ENCODE data around the gene RPS25. TPM values are rescaled to one million over a fixed set of nuclear protein-coding genes. Genes with fewer than 3 reads are reported as not detected.
A peak's percentile ranks its signal among the peaks of the same experiment; 100 is the strongest.
"Not testable (repeated sequence)": the region's sequence is repeated elsewhere in the genome, so short reads cannot be mapped to it uniquely, and the experiment has no call there.

Gene RPS25
- total RNA-seq, 1 donor from 2014 or later, result 673 TPM

- no peak for DNase-seq
- no peak overlapping the region for H3K27ac Mint-ChIP-seq (ENCODE audit: unreplicated experiment)
- H3K4me3 Mint-ChIP-seq (ENCODE audit: unreplicated experiment), result no peak overlapping the region
- H3K4me1 Mint-ChIP-seq (ENCODE audit: low read depth, unreplicated experiment), result peaks cover 13% of the 10 kb centered on the region
- TF ChIP-seq CTCF (IDR thresholded peaks at IDR 0.05; ENCODE audit: partially characterized antibody, unreplicated experiment), result no peak
- no peaks in the 10 kb centered on the region for H3K36me3 Mint-ChIP-seq (ENCODE audit: unreplicated experiment)
- peaks cover 3% of the 10 kb centered on the region for H3K9me3 Mint-ChIP-seq (ENCODE audit: unreplicated experiment)
- H3K27me3 Mint-ChIP-seq (ENCODE audit: unreplicated experiment), result peaks cover 2% of the 10 kb centered on the region
Measured at GRCh38 chr11:119024430-119025098, 6.4 kb upstream of the RPS25 start.

- H3K27ac Mint-ChIP-seq (ENCODE audit: unreplicated experiment), result no peak overlapping the region
Measured at GRCh38 chr11:119023741-119024140, 5.6 kb upstream of the RPS25 start.

GRCh38 chr11:119021631-119022030, 3.5 kb upstream of the RPS25 start:
- peaks cover 9% of the 10 kb centered on the region for H3K4me1 Mint-ChIP-seq (ENCODE audit: low read depth, unreplicated experiment)
- peaks cover 6% of the 10 kb centered on the region for H3K27me3 Mint-ChIP-seq (ENCODE audit: unreplicated experiment)
- TF ChIP-seq CTCF (IDR thresholded peaks at IDR 0.05; ENCODE audit: partially characterized antibody, unreplicated experiment), result no peak
- H3K9me3 Mint-ChIP-seq (ENCODE audit: unreplicated experiment), result peaks cover 10% of the 10 kb centered on the region
- peak overlapping the region; percentile 49 for H3K4me3 Mint-ChIP-seq (ENCODE audit: unreplicated experiment)
- no peak overlapping the region for H3K27ac Mint-ChIP-seq (ENCODE audit: unreplicated experiment)
- DNase-seq, result no peak
- H3K36me3 Mint-ChIP-seq (ENCODE audit: unreplicated experiment), result peaks cover 4% of the 10 kb centered on the region

More at GRCh38 chr11:119023741-119024140, 5.6 kb upstream of the RPS25 start:
- H3K9me3 Mint-ChIP-seq (ENCODE audit: unreplicated experiment), result peaks cover 3% of the 10 kb centered on the region
- no peak for DNase-seq
- no peak overlapping the region for H3K4me3 Mint-ChIP-seq (ENCODE audit: unreplicated experiment)
- peaks cover 5% of the 10 kb centered on the region for H3K4me1 Mint-ChIP-seq (ENCODE audit: low read depth, unreplicated experiment)
- peaks cover 1% of the 10 kb centered on the region for H3K27me3 Mint-ChIP-seq (ENCODE audit: unreplicated experiment)
- no peaks in the 10 kb centered on the region for H3K36me3 Mint-ChIP-seq (ENCODE audit: unreplicated experiment)
- TF ChIP-seq CTCF (IDR thresholded peaks at IDR 0.05; ENCODE audit: partially characterized antibody, unreplicated experiment), result no peak

- H3K4me1 Mint-ChIP-seq (ENCODE audit: low read depth, unreplicated experiment), result peaks cover 9% of the 10 kb centered on the region
Measured at GRCh38 chr11:119019996-119020395, 1.9 kb upstream of the RPS25 start.

GRCh38 chr11:119017377-119017776, 766 bp downstream of the RPS25 start:
- not testable (repeated sequence) for H3K36me3 Mint-ChIP-seq (ENCODE audit: unreplicated experiment)
- peak overlapping the region; percentile 91 for H3K27ac Mint-ChIP-seq (ENCODE audit: unreplicated experiment)

More at GRCh38 chr11:119019996-119020395, 1.9 kb upstream of the RPS25 start:
- Mint-ChIP-seq H3K4me3 (ENCODE audit: unreplicated experiment) (peak overlapping the region; percentile 99), H3K9me3 (ENCODE audit: unreplicated experiment) (peaks cover 10% of the 10 kb centered on the region), H3K27ac (ENCODE audit: unreplicated experiment) (peak overlapping the region; percentile 91), H3K36me3 (ENCODE audit: unreplicated experiment) (peaks cover 4% of the 10 kb centered on the region), H3K27me3 (ENCODE audit: unreplicated experiment) (peaks cover 6% of the 10 kb centered on the region)
- no peak for DNase-seq
- no peak for TF ChIP-seq CTCF (IDR thresholded peaks at IDR 0.05; ENCODE audit: partially characterized antibody, unreplicated experiment)

More at GRCh38 chr11:119017377-119017776, 766 bp downstream of the RPS25 start:
- DNase-seq; H3K27me3 Mint-ChIP-seq (ENCODE audit: unreplicated experiment); H3K9me3 Mint-ChIP-seq (ENCODE audit: unreplicated experiment); H3K4me1 Mint-ChIP-seq (ENCODE audit: low read depth, unreplicated experiment): not testable (repeated sequence)
- H3K4me3 Mint-ChIP-seq (ENCODE audit: unreplicated experiment), result peak overlapping the region; percentile 99

Measured in glutamatergic neuron (in vitro differentiated cells).